Astrocyte (in vitro differentiated cells and primary cell): ENCODE results near the gene ADARB2.

Source experiments
- CTCF ChIP-seq: IDR thresholded peaks from 2 replicates; pipeline ENCODE4 v1.5.1; 2011; ENCODE audit warnings: low read depth, mild to moderate bottlenecking, inconsistent platforms, low read length, moderate library complexity; ENCODE audit not compliant: insufficient read depth
- EZH2 ChIP-seq: IDR thresholded peaks from 2 replicates; pipeline ENCODE4 v1.6.1; 2012; ENCODE audit warnings: mild to moderate bottlenecking, low read length, inconsistent platforms; ENCODE audit not compliant: insufficient read depth

GRCh38 chr10:1410469-1411395 is 326.6 kb downstream of the ADARB2 start:
- TF ChIP-seq CTCF = no peak
- no peak for TF ChIP-seq EZH2
